ENCODE data around the gene BTG4. TPM values are rescaled to one million over a fixed set of nuclear protein-coding genes. Genes with fewer than 3 reads are reported as not detected.

Gene BTG4
- total and polyA plus RNA-seq, 7 donors, result not detected

DNA sequence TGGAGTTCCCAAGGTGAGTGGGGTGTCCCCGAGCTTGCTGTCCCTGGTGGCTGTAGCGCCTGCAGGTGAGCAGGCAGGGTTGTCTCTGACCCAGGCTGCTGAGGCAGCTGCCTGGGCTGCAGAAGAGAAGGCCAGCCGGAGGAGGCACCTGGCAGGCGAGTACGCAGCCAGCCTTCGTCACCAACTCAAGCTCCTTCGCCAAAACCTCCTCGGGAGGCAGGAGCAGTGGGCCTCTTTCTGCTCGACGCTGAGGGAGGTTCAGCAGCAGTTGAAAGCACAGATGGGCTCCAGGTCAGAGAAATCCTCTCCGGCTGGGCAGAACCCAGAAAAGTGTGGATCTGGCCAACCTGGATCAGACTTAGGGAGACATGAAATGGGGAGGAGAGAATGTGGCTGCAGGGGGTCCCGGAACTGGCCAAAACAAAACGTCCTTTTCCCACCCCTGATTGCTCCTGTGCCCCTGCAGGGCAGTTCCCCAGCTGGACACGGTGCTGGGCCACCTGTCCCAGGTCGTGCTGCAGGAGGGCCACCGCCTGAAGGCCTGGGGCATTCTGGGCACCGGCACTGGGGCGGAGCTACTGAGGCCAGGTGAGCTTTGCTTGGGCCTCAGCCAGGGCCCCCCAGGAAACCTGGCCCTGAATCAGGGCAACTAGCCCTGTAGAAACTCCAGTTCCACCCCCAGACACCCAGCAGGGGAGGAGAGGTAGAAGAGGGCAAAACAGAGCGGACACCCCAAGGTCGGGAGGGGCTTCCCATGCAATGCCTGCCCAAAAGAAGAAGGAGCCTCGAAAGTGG lies 56.7 kb downstream of the BTG4 start:
- Histone ChIP-seq H3K4me3 (no peak overlapping the region), H3K27ac (no peak overlapping the region), H3K9me3 (no peaks in the 10 kb centered on the region), H3K27me3 (no peaks in the 10 kb centered on the region), H3K36me3 (no peaks in the 10 kb centered on the region), H3K4me1 (peaks cover 0 to 2% (median 0%) of the 10 kb centered on the region in 4 donors)
- intact Hi-C loops (cut with DNase I), result no loop called here
- WGBS, 2 donors, result 73 to 80% methylated on average over 21 of the region's 21 CpGs
- TF ChIP-seq POLR2A (IDR thresholded peaks at IDR 0.05) (no peak), CTCF (IDR thresholded peaks at IDR 0.05) (no peak)
- no peak for DNase-seq

DNA sequence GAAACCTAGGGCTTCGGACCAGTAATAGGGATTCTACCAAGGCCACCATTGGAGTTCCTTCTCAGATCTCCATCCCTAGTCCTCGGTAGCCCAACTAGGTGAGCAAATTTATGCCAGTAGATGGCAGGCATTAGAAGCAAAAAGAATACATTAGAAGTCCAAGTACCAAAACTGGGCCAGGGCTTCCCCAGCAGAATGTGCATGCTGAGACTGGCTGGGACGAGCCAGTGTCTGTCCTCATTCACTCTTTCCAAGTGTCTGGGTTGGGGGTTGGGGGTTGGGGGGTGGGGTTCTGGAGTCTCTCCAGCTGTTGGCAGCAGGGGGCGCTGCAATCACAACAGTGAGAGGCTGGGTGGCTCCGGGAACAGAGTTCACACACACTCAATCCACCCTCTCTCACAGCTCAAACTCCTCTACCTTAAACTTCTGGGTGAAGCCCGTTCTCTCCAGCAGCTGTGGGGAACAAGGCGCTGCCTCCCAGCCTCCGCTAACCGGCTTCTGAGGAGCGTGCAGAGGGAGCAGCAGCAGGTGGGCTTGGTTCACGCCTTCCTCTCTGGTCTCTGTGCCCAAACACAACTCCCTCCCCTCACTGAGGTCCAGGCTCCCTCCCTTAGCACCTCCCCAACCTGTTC lies 57.5 kb downstream of the BTG4 start:
- intact Hi-C loops (cut with DNase I), result no loop called here
- WGBS, 2 donors, result 48 to 50% methylated on average over 11 of the region's 11 CpGs
- Histone ChIP-seq H3K27ac (no peak overlapping the region), H3K27me3 (no peaks in the 10 kb centered on the region), H3K9me3 (no peaks in the 10 kb centered on the region), H3K4me1 (no peaks in the 10 kb centered on the region), H3K4me3 (no peak overlapping the region), H3K36me3 (no peaks in the 10 kb centered on the region)
- no peak for DNase-seq
- TF ChIP-seq CTCF (IDR thresholded peaks at IDR 0.05), result peak in 1 of 4 experiments; percentile 35
- no peak for TF ChIP-seq EP300 (IDR thresholded peaks at IDR 0.05)

- Histone ChIP-seq H3K4me1 (no peaks in the 10 kb centered on the region), H3K9me3 (no peaks in the 10 kb centered on the region), H3K36me3 (no peaks in the 10 kb centered on the region), H3K27ac (no peak overlapping the region), H3K27me3 (no peaks in the 10 kb centered on the region), H3K4me3 (no peak overlapping the region)
- intact Hi-C loops (cut with DNase I), result no loop called here
- WGBS, 2 donors, result 68 to 75% methylated on average over 10 of the region's 10 CpGs
- no peak for DNase-seq
- TF ChIP-seq CTCF (IDR thresholded peaks at IDR 0.05) (no peak), EP300 (IDR thresholded peaks at IDR 0.05) (no peak), POLR2A (IDR thresholded peaks at IDR 0.05) (no peak), POLR2AphosphoS5 (IDR thresholded peaks at IDR 0.05) (no peak)
These were observed 59.2 kb downstream of the BTG4 start for GRCh38 chr11:111452817-111453552.

GRCh38 chr11:111452146-111452545 lies 60.0 kb downstream of the BTG4 start:
- no peak overlapping the region for H3K4me3 ChIP-seq
- no peak overlapping the region for H3K27ac ChIP-seq
- intact Hi-C loops (cut with DNase I), result no loop called here
- no peak for DNase-seq
- H3K36me3 ChIP-seq, result no peaks in the 10 kb centered on the region
- no peaks in the 10 kb centered on the region for H3K9me3 ChIP-seq
- no peak for TF ChIP-seq POLR2A (IDR thresholded peaks at IDR 0.05)
- TF ChIP-seq POLR2AphosphoS5 (IDR thresholded peaks at IDR 0.05), result no peak
- TF ChIP-seq EP300 (IDR thresholded peaks at IDR 0.05), result no peak
- no peak for TF ChIP-seq CTCF (IDR thresholded peaks at IDR 0.05)
- 92 to 93% methylated on average over 6 of the region's 6 CpGs for WGBS, 2 donors
- H3K27me3 ChIP-seq, result no peaks in the 10 kb centered on the region
- H3K4me1 ChIP-seq, result no peaks in the 10 kb centered on the region

All from sigmoid colon (tissue), 7 donors.